ENCODE measurements around the gene ATXN1.

GRCh38 chr6:16477367-16478149, 283.7 kb downstream of the ATXN1 start:
- TF ChIP-seq CTCF (IDR thresholded peaks at IDR 0.05; ENCODE audit: insufficient read depth, low read length, poor library complexity, severe bottlenecking) (no peak), EZH2phosphoT487 (conservative IDR thresholded peaks at IDR 0.05; ENCODE audit: low read length) (no peak)
